HG02623 (cell line): ENCODE data around the gene NOL6.
A peak's percentile ranks its signal among the peaks of the same experiment; 100 is the strongest.

Experiments used
- ATAC-seq: cut with Tn5 transposase; IDR thresholded peaks from one replicate; pipeline ENCODE4 v1.9.1; 2021; ENCODE audit warnings: moderate library complexity; ENCODE audit not compliant: unreplicated experiment

Gene NOL6

DNA sequence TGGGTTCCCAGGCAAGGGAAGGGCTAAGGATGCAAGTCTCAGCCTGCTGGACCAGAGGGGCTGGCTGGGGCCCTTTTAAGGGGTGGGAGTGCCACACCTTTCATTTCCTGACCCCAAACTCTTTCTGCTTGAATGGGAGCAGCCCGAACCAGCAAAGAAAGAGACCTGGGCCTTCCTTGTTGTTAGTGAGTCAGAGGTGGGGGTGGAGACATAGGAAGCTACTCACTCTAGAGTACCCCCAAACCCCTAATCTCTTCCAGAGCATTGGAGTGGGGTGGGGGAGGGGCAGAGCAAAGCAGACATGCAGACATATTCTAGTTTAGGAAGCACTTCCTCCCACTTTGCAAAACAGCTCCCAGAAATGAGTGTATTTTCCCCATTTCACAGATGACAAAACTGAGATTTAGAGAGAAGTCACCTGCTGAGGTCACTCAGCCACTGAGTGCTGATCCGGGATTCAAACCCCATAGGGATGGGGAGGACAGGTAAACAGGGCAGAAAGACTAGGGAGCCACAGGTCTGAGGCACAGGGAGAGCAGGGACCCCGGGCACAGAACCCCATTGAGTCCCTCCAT, 20.4 kb downstream of the NOL6 start:
- ATAC-seq, result no peak

GRCh38 chr9:33452828-33453271, 20.9 kb downstream of the NOL6 start:
- no peak for ATAC-seq

DNA sequence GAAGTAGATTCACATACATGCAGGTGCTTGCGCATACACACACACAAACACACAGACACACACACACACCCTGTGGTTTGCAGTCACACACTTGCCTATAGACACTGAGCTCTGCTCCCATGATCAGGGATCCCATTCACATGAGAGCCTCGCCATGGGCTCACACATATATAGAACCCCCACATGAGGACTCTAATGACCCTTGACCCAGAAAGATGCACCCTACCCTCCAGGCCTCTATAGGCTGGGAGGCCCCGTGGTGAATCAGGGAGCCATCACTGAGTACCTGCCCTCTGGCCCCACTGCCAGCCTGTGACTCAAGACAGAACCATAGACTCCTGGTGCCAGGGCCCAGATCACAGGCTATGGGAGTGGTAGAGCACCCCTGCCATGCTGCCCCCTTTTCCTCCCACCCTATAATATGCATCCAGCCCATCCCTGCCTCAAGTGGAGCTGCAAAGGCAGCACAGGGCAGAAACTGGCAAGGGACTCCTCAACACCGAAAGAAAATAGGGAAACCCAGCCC, 23.0 kb downstream of the NOL6 start:
- no peak for ATAC-seq

DNA sequence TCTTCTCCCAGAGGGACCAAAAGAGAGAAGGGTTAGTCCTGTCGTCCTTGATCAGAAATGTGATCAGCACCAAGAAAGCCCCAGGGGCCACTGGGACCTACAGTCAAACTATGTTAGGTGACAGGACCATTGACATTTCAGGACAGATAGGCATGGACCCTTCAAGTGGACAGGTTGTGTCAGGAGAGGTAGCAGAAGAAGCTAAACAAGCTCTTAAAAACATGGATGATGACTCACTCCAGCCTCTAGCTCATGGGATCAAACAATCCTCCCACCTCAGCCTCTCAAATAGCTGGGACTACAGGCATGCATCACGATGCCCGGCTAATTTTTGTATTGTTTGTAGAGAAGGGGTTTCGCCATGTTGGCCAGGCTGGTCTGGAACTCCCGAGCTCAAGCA, 24.0 kb downstream of the NOL6 start:
- ATAC-seq, result no peak

GRCh38 chr9:33447799-33448553, 25.7 kb downstream of the NOL6 start:
- no peak for ATAC-seq

GRCh38 chr9:33446946-33447798, 26.6 kb downstream of the NOL6 start, which contains the start of gene AQP3:
Gene AQP3, minus strand, starts transcription at chr9:33447593. Its CDS starts 63 bp downstream, at chr9:33447530.
- ATAC-seq, result peak; percentile 23

DNA sequence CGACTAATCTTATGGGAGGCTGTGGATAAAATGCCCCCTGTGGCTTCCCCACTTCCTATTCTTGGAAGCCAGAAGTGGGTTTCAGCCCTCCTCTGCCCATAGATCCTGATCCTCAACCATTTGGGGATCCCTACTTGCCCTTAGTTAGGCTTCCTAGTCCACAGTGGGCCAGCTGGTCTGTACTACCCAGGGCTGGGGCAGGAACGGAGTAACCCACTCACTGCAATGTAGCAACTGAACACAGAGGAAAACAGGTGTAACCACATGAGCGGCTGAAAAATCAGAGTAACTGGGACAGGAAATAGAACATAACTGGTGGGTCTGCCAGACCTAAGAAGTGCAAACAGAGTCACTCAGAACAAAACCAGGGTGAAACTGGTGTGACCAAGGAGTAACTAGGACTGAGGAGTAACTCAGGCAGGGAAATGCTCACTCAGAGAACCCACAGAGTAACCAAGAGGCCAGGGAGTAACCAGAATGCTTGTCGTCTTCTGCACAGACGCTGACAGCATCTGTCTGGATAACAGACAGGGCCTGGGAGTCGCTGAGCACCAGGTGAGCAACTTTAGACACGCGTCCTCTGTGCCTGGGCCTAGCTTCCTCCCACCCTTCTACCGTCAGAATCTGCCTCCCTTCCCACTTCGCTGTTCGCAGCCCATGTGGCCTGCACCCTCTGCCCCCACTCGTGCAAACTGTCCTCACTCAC, 27.3 kb downstream of the NOL6 start:
- peak; percentile 80 for ATAC-seq

DNA sequence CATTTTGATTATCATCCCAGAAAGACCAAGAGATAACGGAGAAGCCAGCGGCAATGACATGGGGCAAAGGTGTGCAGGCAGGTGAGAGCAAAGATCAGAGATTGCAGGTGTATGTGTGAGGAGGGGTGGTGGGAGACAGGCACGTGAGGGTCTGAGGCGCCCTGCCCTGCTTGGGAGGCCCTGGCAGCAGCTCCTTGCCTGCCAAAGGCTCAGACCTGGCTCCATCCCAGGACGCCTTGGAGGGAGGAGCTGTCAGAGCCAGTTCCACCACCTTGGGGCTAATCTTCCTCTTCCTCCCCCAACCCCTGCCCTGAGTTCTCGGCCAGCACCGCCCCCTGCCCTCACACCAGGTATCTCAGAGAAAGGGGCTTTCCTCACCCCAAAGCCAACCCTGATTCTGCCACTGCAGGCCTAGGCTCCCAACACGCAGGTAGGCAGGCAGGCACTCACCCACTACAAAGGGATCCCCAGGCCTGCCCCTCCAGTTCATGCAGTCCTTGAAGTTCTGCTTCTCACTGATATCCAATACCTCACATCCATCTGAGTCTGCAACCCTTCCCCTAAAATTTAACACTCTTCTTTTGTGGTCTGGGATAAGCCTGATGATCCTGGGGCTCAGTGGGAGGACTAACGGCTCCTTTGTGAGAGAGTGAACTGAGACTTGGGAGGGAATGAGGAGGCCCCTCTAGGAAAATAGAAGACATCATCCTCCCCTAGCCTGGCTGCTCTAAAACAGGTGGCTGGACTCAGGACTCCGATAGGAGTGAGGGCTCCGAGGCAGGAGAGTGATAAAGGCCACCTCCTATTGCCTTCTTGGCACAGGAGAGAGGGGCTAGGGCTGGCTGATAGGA, 28.1 kb downstream of the NOL6 start:
- no peak for ATAC-seq

- ATAC-seq, result no peak
These were observed 30.1 kb downstream of the NOL6 start for GRCh38 chr9:33443464-33444154.

- ATAC-seq, result no peak
These were observed 30.7 kb downstream of the NOL6 start for GRCh38 chr9:33443047-33443446.

DNA sequence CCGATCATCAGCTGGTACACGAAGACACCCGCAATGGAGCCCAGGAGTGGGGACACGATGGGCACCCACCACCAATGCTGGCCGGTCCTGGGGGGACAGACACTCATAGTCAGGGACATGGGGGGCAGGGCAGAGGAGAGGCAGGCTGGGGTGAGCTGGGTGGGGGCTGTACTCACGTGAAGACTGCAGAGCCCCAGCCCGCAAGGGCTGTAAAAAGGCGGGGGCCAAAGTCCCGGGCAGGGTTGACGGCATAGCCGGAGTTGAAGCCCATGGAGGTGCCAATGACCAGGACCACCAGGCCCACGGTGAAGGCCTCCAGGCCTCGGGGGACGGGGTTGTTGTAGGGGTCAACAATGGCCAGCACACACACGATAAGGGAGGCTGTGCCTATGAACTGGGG, 31.6 kb downstream of the NOL6 start:
- ATAC-seq, result no peak

DNA sequence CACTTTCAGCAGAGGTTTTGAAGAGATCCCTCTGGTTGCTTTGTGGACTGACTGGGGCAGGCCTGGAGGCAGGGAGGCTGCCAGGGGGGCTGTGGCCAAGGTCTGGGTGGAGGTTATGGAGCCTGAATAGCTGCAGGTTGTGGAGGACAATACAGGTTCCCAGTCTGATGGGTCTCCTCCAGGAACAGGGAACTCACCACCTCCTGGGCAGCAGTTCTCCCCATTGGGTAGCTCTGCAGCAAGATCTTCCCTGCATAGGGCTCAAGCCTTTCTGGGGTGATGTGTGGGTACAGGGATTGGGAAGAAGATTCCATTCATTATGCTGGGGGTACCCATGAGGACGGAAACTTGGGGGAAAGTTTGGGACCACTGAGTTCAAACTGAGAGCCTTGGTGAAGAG, 33.1 kb downstream of the NOL6 start:
- ATAC-seq, result no peak

- no peak for ATAC-seq
These were observed 33.5 kb downstream of the NOL6 start for GRCh38 chr9:33440204-33440603.

DNA sequence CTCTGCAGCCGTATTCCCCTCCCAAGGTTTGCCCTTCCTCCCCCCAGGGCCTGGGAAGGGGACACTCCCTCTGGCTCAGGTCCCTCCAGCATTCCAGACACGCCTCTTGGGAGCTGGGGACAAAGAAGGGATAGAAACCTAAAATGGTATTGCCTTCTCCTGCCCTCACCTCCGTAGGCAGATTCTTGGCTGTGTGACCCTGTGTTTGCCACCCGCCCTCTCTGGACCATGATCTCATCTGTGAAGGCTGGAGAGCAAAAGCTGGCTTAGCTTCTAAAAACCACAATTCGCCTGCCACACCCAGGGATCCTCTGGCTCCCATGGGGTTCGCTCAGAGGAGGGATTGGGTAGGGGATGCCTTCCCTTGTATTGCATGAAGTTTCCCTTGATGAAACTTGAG, 34.0 kb downstream of the NOL6 start:
- no peak for ATAC-seq

- no peak for ATAC-seq
These were observed 34.6 kb downstream of the NOL6 start for GRCh38 chr9:33438926-33439680.

DNA sequence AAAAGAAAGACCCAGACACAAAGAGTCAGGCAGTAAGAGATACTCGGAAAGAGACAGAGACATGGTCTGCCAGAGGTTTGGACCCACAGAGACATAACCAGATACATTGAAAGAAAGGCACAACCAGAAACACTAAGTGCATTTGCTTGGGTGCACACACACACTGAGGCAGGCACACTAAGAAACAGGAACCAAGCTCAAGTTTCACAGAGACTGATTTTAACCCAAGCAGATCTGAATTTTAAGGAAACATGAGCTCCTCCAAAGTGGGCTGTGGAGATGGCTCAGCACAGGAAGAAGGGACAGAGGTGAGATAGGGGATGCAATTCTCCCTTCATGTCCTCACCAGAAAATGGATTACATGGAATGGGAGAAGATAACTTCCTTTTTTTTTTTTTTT, 35.8 kb downstream of the NOL6 start:
- ATAC-seq, result no peak

GRCh38 chr9:33437205-33437604, 36.5 kb downstream of the NOL6 start:
- ATAC-seq, result no peak

DNA sequence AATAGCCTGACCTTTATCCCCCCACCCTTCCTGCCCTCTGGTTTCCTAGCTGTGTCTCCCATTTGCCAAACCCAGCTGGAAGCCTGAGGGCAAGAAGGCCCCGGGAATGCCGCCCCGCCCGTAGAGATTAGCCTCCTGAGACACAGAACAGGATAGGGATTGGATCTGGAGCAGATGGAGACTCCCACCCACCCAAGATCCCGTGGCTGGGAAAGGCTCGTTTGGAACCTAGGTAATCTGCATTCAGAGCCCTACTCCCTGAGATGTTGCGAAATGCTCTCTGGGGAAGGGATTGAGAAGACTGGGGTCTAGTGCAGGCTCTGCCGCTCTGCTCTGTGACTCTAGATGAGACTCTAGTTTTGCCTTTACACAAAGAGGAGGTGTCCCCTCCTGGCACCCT, 37.3 kb downstream of the NOL6 start:
- ATAC-seq, result no peak

- ATAC-seq, result no peak
These were observed 37.9 kb downstream of the NOL6 start for GRCh38 chr9:33435821-33436277.
